Esophagus squamous epithelium (tissue), 5 donors: ENCODE data around the gene PSMD8. TPM values are rescaled to one million over a fixed set of nuclear protein-coding genes. Genes with fewer than 3 reads are reported as not detected.
A peak's percentile ranks its signal among the peaks of the same experiment; 100 is the strongest.

Source experiments
- DNase-seq: peaks from one replicate; lab custom pipeline; 2025; lab: John Stamatoyannopoulos, UW
- H3K27ac ChIP-seq, 4 donors: fragments of 200-600 bp; sonication (generic); one replicate each; pipeline ENCODE4 v1.5.1; 2016 to 2019; ENCODE audit warnings: mild to moderate bottlenecking in 1 of 4
- H3K27me3 ChIP-seq, 4 donors: fragments of 200-600 bp; sonication (generic); 1 replicate in 3 of 4; 2 replicates in 1 of 4; pipeline versions ENCODE4 v1.5.1 to v1.6.0; 2017 to 2021; ENCODE audit warnings: antibody characterized with exemption in 1 of 4
- H3K36me3 ChIP-seq, 3 donors: fragments of 200-600 bp; sonication (generic); one replicate each; pipeline ENCODE4 v1.5.1; 2016 to 2019
- H3K4me1 ChIP-seq, 3 donors: fragments of 200-600 bp; sonication (generic); one replicate each; pipeline ENCODE4 v1.5.1; 2017 to 2019
- H3K4me3 ChIP-seq, 4 donors: fragments of 200-600 bp; sonication (generic); 1 replicate in 3 of 4; 2 replicates in 1 of 4; pipeline ENCODE4 v1.5.1; 2016 to 2019; ENCODE audit warnings: mild to moderate bottlenecking in 2 of 4, moderate library complexity in 1 of 4
- H3K9me3 ChIP-seq, 3 donors: fragments of 200-600 bp; sonication (generic); one replicate each; pipeline ENCODE4 v1.5.1; 2016 to 2019
- POLR2A ChIP-seq, 4 donors: fragments of 450-650 bp; IDR thresholded peaks; one replicate each; pipeline ENCODE4 v1.6.1; 2017; ENCODE audit warnings: antibody characterized with exemption in 4 of 4, mild to moderate bottlenecking in 4 of 4, moderate library complexity in 3 of 4
- WGBS, 2 donors: methylation state at CpG; one replicate each; pipeline ENCODE4 v1.1.5; 2018; 5-methylcytosine and 5-hydroxymethylcytosine counted together
- intact Hi-C: fragments of 100-400 bp; cut with DNase I; formaldehyde crosslinking; loops from one replicate; pipeline ENCODE4 v1.15.0; 2022
- total RNA-seq, 4 donors: library from RNA; depleted of rRNA; stranded (reverse); fragments of >200 nt; gene quantifications; one replicate each; pipeline ENCODE4 v1.1.0, GENCODE V29; 2016
- TF ChIP-seq, protein P1 (sequence below), 6 experiments: fragments of 450-650 bp in 4 of 6; fragments of 200-600 bp in 2 of 6; sonication (generic) in 2 of 6; IDR thresholded peaks; one replicate each; pipeline ENCODE4 v1.5.1; 2016 to 2019; ENCODE audit warnings: antibody characterized with exemption in 6 of 6, mild to moderate bottlenecking in 4 of 6, moderate library complexity in 4 of 6
- donor health status: DM: yes; HTN: yes; CAD: no.

Gene PSMD8
- total RNA-seq, 4 donors from 2014 or later, result 172 to 231 (median 197) TPM

DNA sequence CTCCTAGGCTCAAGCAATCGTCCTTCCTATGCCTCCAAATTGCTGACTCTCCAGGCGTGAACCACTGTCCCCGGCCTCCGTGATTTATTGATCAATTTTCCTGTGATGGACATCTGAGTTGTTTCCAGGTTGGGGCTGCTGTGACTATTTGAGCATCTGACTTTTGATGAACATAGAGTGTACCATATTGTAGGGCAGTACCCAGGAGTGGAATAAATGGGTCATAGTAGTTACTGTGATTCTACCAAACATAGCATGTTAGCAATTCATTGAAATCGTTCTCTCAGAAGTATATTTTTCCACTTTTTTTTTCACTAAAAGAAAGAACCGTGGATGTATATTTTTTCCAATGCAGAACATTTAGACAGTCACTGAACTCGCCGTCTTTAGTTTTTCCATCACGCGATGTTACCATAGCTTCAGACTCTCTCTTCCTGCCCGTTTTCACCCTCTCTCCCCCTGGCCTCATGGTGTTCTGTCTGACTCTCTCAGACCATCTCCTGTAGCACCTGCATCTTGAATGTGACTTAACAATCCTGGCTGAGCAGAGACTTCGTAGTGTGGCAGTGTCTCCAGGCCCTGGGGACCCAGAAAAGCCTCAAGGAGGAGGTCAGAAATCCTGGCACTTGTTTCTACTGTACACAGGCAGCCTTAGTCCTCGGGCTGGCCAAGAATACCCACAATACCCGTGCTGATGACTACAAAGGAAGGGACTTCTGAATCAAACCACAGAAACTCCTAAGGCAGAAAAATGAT is 54.9 kb downstream of the PSMD8 start:
- no peak for TF ChIP-seq POLR2A (IDR thresholded peaks at IDR 0.05)
- TF ChIP-seq, protein P1, sequence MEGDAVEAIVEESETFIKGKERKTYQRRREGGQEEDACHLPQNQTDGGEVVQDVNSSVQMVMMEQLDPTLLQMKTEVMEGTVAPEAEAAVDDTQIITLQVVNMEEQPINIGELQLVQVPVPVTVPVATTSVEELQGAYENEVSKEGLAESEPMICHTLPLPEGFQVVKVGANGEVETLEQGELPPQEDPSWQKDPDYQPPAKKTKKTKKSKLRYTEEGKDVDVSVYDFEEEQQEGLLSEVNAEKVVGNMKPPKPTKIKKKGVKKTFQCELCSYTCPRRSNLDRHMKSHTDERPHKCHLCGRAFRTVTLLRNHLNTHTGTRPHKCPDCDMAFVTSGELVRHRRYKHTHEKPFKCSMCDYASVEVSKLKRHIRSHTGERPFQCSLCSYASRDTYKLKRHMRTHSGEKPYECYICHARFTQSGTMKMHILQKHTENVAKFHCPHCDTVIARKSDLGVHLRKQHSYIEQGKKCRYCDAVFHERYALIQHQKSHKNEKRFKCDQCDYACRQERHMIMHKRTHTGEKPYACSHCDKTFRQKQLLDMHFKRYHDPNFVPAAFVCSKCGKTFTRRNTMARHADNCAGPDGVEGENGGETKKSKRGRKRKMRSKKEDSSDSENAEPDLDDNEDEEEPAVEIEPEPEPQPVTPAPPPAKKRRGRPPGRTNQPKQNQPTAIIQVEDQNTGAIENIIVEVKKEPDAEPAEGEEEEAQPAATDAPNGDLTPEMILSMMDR (IDR thresholded peaks at IDR 0.05), result no peak

DNA sequence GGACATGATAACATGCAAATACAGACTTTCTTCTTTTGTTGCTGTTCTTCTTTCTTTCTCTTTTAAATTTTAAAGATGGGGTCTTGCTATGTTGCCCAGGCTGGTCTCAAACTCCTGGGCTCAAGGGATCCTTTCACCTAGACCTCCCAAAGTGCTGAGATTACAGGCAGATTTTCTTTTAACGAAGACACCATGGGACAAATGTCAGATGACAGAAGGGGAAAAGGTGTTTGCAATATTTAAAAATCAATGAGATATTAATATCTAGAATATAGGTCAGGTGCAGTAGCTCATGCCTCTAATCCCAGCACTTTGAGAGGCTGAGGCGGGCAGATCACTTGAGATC is 55.4 kb downstream of the PSMD8 start:
- H3K27ac ChIP-seq, result no peak overlapping the region
- H3K36me3 ChIP-seq, result no peaks in the 10 kb centered on the region
- peaks cover 0 to 43% (median 0%) of the 10 kb centered on the region in 4 donors for H3K27me3 ChIP-seq
- H3K9me3 ChIP-seq, result no peaks in the 10 kb centered on the region
- H3K4me3 ChIP-seq, result no peak overlapping the region
- TF ChIP-seq POLR2A (IDR thresholded peaks at IDR 0.05), result no peak
- TF ChIP-seq, protein P1 (IDR thresholded peaks at IDR 0.05), result no peak
- H3K4me1 ChIP-seq, result peaks cover 0 to 8% (median 6%) of the 10 kb centered on the region in 3 donors
- no peak for DNase-seq
- WGBS, 2 donors, result 72 to 88% methylated on average over 2 of the region's 2 CpGs
- intact Hi-C loops, result no loop called here

More for the DNA sequence above, 54.9 kb downstream of the PSMD8 start:
- Histone ChIP-seq H3K9me3 (no peaks in the 10 kb centered on the region), H3K27ac (no peak overlapping the region), H3K27me3 (peaks cover 0 to 43% (median 0%) of the 10 kb centered on the region in 4 donors), H3K4me3 (no peak overlapping the region), H3K36me3 (no peaks in the 10 kb centered on the region), H3K4me1 (peaks cover 0 to 8% (median 6%) of the 10 kb centered on the region in 3 donors)
- intact Hi-C loops, result no loop called here
- no peak for DNase-seq
- 55 to 56% methylated on average over 14 of the region's 14 CpGs for WGBS, 2 donors

DNA sequence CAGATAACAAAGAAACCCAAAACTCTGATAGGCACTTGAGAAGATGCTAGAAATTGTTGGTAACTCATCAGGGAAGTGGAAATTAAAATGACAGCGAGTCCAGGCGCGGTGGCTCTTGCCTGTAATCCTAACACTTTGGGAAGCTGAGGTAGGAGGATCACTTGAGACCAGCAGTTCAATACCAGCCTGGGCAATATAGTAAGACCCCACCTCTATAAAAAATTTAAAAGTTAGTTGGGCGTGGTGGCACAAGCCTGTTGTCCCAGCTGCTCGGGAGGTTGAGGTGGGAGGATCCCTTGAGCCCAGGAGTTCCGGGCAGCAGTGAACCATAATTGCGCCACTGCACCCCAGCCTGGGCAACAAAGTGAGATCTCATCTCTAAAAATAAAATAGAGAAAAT is 56.6 kb downstream of the PSMD8 start:
- H3K9me3 ChIP-seq, result no peaks in the 10 kb centered on the region
- H3K27ac ChIP-seq, result no peak overlapping the region

DNA sequence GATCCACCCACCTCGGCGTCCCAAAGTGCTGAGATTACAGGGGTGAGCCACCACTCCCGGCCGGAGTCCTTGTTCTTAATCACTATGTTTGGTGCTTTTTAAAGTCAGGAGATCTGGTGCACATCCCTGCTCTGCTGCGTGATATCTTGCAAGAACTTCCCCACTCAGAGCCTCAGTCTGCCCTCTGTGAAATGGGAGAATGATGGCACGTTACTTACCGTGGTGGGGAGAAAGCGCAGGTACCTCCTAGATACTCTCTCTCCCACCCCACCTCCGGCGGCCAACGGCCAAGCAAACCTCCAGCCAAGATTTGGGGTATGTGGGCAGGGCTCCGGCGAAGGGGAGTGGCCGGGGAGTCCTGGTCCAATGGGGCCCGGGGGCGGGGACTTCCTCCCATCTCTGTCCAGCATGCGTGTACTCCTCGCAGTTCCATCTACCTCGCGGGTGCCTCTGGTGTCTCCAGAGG is 58.9 kb downstream of the PSMD8 start, which contains the start of gene RYR1:
TSS of gene RYR1 (plus strand) at position 424 of the 466 bp plus-strand sequence. CDS start 139 bp downstream, outside the sequence.
- no peaks in the 10 kb centered on the region for H3K36me3 ChIP-seq
- H3K27me3 ChIP-seq, result peaks cover 0 to 55% (median 0%) of the 10 kb centered on the region in 4 donors
- no peak for DNase-seq
- peak within 1 kb of the TSS in 3 of 4 donors; percentile 12 to 23 (median 17) for H3K4me3 ChIP-seq
- intact Hi-C loops, result no loop called here
- no peak within 1 kb of the TSS for H3K27ac ChIP-seq
- WGBS, 2 donors, result 25 to 29% methylated on average over 4 to 6 of the region's 20 CpGs
- H3K4me1 ChIP-seq, result peaks cover 0 to 8% (median 6%) of the 10 kb centered on the region in 3 donors
- no peaks in the 10 kb centered on the region for H3K9me3 ChIP-seq
- TF ChIP-seq POLR2A (IDR thresholded peaks at IDR 0.05), result no peak
- TF ChIP-seq, protein P1 (IDR thresholded peaks at IDR 0.05), result no peak

More for the DNA sequence above, 56.6 kb downstream of the PSMD8 start:
- peaks cover 0 to 43% (median 0%) of the 10 kb centered on the region in 4 donors for H3K27me3 ChIP-seq
- 77 to 79% methylated on average over 7 of the region's 7 CpGs for WGBS, 2 donors
- H3K36me3 ChIP-seq, result no peaks in the 10 kb centered on the region
- no peak for DNase-seq
- no peak overlapping the region for H3K4me3 ChIP-seq
- H3K4me1 ChIP-seq, result peaks cover 0 to 8% (median 6%) of the 10 kb centered on the region in 3 donors
- TF ChIP-seq, protein P1 (IDR thresholded peaks at IDR 0.05), result no peak
- no peak for TF ChIP-seq POLR2A (IDR thresholded peaks at IDR 0.05)
- intact Hi-C loops, result no loop called here

Other genes with a start within 250 kb of the PSMD8 start
- 1 to 10 TPM in 1 of 4 donors, under 1 TPM in 1, not detected in 2; 0.44 to 2.5 TPM for gene DPF1, start 150.3 kb upstream of the PSMD8 start, total RNA-seq
- 100 to 1,000 TPM in 1 of 4 donors, 10 to 100 TPM in 2, 1 to 10 TPM in 1; 1.1 to 101 (median 26.3) TPM for gene PPP1R14A, start 118.2 kb upstream of the PSMD8 start, total RNA-seq
- gene SPINT2, start 110.0 kb upstream of the PSMD8 start, total RNA-seq, result 100 to 1,000 TPM; 345 to 663 (median 433) TPM
- gene C19orf33, start 70.3 kb upstream of the PSMD8 start, total RNA-seq, result 100 to 1,000 TPM; 354 to 843 (median 469) TPM
- gene YIF1B, start 58.6 kb upstream of the PSMD8 start, total RNA-seq, result 10 to 100 TPM; 24.0 to 42.8 (median 27.3) TPM
- gene KCNK6, start 54.7 kb upstream of the PSMD8 start, total RNA-seq, result 10 to 100 TPM; 13.7 to 27.0 (median 21.6) TPM
- 1 to 10 TPM in 2 of 4 donors, under 1 TPM in 2; 0.19 to 5.3 (median 1.1) TPM for gene CATSPERG, start 38.7 kb upstream of the PSMD8 start, total RNA-seq
- gene GGN, start 13.5 kb downstream of the PSMD8 start, total RNA-seq, result under 1 TPM in 1 of 4 donors, not detected in 3; 0.15 TPM
- under 1 TPM in 3 of 4 donors, not detected in 1; 0.15 to 0.38 (median 0.35) TPM for gene SPRED3, start 14.1 kb downstream of the PSMD8 start, total RNA-seq
- 10 to 100 TPM; 14.4 to 40.0 (median 21.2) TPM for gene FAM98C, start 28.5 kb downstream of the PSMD8 start, total RNA-seq
- gene RASGRP4, start 51.6 kb downstream of the PSMD8 start, total RNA-seq, result 1 to 10 TPM in 1 of 4 donors, under 1 TPM in 2, not detected in 1; 0.35 to 4.2 (median 0.64) TPM
- gene RYR1, start 59.1 kb downstream of the PSMD8 start, total RNA-seq, result 10 to 100 TPM; 11.2 to 18.3 (median 13.8) TPM
- gene MAP4K1, start 243.4 kb downstream of the PSMD8 start, total RNA-seq, result 1 to 10 TPM; 1.5 to 4.2 (median 2.7) TPM
- 100 to 1,000 TPM; 437 to 578 (median 516) TPM for gene EIF3K, start 244.6 kb downstream of the PSMD8 start, total RNA-seq